Astrocyte (in vitro differentiated cells and primary cell): Measurements from ENCODE around the gene LRRC28.

Experiments used
- EZH2 ChIP-seq: IDR thresholded peaks from 2 replicates; pipeline ENCODE4 v1.6.1; 2012; ENCODE audit warnings: mild to moderate bottlenecking, low read length, inconsistent platforms; ENCODE audit not compliant: insufficient read depth
- TF ChIP-seq, protein P1 (sequence below): IDR thresholded peaks from 2 replicates; pipeline ENCODE4 v1.5.1; 2011; ENCODE audit warnings: low read depth, mild to moderate bottlenecking, inconsistent platforms, low read length, moderate library complexity; ENCODE audit not compliant: insufficient read depth

DNA sequence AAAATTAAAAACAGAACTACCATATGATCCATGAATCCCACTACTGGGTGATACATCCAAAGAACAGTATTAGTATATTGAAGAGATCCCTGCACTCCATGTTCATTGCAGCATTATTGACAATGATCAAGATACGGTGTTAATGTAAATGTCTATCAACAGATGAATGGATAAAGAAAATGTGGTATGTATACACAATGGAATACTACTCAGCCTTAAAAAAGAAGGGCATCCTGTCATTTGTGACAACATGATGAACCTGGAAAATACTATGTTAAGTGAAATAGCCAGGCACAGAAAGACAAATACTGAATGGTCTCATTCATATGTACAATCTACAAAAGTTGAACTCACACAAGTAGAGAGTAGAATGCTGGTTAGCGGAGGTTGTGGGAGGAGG lies 18.5 kb upstream of the LRRC28 start:
- TF ChIP-seq, protein P1, sequence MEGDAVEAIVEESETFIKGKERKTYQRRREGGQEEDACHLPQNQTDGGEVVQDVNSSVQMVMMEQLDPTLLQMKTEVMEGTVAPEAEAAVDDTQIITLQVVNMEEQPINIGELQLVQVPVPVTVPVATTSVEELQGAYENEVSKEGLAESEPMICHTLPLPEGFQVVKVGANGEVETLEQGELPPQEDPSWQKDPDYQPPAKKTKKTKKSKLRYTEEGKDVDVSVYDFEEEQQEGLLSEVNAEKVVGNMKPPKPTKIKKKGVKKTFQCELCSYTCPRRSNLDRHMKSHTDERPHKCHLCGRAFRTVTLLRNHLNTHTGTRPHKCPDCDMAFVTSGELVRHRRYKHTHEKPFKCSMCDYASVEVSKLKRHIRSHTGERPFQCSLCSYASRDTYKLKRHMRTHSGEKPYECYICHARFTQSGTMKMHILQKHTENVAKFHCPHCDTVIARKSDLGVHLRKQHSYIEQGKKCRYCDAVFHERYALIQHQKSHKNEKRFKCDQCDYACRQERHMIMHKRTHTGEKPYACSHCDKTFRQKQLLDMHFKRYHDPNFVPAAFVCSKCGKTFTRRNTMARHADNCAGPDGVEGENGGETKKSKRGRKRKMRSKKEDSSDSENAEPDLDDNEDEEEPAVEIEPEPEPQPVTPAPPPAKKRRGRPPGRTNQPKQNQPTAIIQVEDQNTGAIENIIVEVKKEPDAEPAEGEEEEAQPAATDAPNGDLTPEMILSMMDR: no peak
- no peak for TF ChIP-seq EZH2
